Kidney glomerular epithelial cell (primary cell): Measurements from ENCODE around the gene GPD2.
"Not testable (repeated sequence)": the region's sequence is repeated elsewhere in the genome, so short reads cannot be mapped to it uniquely, and the experiment has no call there.

Experiments
- DNase-seq: peaks from one replicate; lab custom pipeline; 2025; lab: John Stamatoyannopoulos, UW

GPD2 gene

GRCh38 chr2:156590085-156590739 is 154.0 kb downstream of the GPD2 start:
- no peak for DNase-seq

DNA sequence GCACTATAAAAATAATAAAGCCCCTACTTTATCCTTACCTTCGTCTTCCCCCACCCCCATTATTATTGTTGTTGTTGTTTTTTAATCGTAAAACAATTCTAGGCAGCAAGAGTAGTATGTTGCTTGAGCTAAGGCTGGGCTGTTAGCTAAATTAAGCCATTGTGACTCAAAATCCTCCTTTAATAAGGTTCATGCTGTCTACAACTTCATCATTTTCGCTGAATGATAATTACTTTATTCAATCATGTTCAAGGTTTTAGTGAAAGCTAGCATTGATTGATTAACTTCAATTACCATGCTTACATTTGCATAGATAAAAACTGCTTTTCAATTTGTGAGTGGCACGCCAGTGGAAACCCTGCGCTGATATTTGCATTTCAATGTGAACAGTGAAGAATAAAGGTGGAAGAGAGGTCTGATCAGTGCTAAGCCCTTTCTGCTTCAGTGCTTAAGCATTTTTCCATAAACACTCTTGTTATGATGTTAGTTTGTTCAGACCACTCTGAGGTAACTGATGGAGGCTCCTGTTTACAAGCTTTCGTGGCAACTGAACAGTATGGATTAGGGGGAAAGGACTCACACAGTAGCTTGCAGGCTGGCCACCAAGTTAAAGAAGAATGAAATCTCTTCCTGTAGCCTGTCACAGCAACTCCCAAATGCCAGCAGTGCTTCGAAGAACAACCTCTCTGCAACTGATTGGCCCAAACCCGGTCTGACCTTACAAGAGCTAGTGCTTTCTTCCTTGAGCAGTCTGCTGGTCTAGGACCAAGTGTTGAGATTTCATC is 156.8 kb downstream of the GPD2 start:
- DNase-seq: no peak

- DNase-seq: no peak
These were observed 157.4 kb downstream of the GPD2 start for GRCh38 chr2:156593594-156593921.

DNA sequence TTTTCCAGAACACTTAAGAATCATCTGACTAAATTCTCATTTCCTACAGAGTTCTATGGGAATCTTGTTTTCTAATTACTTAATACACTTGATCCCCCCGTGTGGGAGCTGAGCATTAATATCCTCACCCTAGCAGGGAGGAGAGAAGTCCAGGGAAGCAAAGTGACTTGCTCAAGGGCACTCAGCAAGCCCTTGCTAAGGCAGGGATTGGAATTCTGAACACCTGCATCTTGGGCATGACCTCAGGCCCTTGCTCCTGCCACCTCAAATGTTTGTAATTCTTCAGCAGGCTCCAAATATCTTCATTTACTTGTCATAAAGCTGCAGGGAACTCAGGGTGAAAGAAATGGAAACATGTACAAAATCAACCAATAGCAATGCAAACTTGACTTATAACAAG is 162.4 kb downstream of the GPD2 start:
- DNase-seq: no peak

- DNase-seq: no peak
These were observed 164.0 kb downstream of the GPD2 start for GRCh38 chr2:156600196-156600595.

DNA sequence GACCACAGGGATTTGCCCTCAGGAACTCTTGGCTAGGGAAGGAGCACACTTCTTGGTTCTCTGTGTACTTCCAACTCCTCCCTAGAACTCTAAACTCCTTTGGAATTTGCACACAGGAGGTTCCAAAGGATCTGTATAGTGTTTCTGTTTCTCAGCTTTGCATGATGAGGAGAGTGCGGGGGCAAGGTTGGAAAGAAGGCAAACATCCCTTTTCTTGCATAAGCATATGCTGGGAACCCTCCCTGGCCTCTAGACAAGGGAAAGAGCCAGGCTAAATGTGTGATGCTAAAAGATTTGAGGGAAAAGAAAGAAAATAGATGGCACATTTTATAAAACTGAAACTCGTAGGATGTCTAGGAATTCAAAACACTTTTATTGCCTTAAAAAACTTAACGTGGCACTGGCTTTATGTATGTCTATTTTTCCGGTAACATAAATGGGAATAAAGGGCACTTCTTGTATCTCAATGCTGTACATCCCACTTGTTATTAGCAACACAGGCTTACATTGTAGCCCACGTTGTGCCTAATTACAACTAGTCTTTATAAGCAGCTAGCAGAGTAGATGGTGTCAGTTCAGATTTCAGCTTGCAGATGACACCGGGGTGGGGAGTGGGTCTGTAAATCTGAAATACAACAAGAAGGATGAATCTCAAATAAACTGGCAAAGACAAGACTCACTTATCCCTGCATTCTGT is 165.8 kb downstream of the GPD2 start:
- no peak for DNase-seq

GRCh38 chr2:156602552-156602933 is 166.4 kb downstream of the GPD2 start:
- DNase-seq: no peak

GRCh38 chr2:156615836-156616322 is 179.7 kb downstream of the GPD2 start:
- no peak for DNase-seq

DNA sequence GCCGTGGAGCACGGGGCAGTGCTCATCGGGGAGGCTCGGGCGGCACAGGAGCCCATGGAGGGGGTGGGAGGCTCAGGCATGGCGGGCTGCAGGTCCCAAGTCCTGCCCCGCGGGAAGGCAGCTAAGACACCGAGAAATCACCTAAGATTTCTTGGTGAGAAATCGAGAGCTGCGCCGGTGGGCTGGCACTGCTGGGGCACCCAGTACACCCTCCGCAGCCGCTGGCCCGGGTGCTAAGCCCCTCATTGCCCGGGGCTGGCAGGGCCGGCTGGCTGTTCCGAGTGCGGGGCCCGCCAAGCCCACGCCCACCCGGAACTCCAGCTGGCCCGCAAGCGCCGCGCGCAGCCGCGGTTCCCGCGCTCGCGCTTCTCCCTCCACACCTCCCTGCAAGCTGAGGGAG is 181.9 kb downstream of the GPD2 start:
- not testable (repeated sequence) for DNase-seq

- DNase-seq: no peak
These were observed 182.9 kb downstream of the GPD2 start for GRCh38 chr2:156619021-156619539.

GRCh38 chr2:156622491-156622890 is 186.3 kb downstream of the GPD2 start:
- DNase-seq: no peak

DNA sequence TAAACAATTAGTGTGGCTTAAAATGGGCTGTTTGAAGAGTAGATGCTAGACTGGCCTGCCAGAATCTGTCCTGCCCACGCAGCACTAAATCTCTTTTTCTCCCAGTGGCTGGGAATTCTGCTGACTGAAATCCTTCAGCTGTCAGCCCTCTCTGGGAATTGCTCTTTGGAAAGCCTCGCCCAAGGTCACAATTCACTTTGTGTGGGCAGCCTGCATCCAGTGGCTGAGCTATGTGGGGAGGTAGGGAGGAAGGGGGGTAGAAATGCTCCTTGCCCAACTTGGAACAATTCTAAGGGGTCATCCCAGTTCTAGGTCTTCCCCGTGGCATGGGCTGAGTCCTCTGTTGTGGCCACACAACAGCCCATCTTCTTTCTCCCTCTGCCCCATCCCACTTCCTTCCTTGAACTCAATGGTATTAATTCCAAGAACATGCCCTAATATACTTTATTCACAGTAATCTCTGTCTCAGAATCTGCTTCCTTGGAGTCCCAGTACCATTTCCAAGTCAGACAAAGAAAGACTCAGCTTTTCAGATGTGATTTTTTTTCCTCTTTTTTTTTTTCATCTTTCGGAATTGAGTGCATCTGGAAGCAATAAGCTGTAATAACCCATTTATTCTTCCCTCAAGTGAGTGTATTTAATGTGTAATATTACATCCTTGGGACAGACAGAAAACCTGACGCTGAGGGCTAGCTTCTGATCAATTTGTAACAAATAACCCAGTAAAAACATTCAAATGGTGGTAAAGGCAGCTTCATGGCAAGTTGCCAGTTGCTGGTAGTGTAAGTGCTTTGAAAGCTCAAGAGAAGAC is 189.4 kb downstream of the GPD2 start:
- DNase-seq: no peak

GRCh38 chr2:156626931-156627330 is 190.8 kb downstream of the GPD2 start:
- DNase-seq: no peak

DNA sequence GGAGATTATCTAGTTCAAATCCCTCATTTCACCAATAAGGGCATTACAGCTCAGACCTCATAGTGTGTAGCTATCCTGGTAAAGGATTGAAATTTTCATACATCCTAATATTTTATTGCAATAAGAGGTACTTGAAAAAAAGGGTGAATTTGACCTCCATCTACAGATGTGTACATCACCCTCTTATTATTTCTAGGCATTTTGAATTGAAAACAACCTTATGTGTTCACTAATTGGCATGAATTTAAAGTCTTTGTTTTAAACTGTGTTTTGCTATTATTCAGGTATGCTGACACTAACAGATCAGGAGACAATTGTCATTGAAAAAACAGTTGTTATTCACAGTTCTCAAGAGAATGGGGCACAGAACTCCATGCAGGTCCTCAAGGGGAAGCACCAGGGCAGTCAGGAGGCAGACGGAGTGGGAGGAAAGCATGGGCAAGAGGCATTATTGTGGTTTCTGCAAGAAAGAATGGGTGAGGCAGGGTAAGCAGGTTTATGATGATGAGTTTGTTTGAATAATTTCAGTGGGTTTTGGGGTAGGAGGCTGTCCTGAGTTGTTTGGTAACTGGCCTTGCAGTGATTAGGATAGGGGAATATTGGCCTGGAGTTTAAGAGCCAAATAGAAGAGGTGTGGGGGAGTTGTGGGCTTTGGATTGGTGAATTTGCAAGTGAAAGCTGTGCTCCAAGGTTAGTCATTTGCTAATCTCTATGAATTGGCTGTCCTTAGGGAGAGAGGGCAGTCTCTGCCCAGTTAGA is 194.6 kb downstream of the GPD2 start:
- DNase-seq: no peak

DNA sequence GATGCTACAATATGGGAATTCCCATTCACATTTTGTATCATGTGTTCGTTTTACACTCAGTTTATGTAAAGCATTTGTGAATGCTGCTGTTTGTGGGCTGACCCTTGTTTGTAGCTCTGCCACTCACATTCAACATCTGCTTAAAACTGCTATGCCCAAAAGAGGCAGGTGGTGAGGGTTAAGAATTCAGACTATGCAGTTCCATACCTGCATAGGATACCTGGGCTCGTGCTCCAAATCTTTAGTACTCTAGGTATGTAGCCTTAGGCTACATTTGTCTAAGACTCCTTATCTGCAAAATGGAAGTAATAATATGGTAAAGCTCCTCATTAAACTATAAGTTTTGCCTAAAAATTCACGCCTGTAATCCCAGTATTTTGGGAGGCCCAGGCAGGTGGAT is 199.5 kb downstream of the GPD2 start:
- no peak for DNase-seq
